GM18508 (cell line): Measurements from ENCODE around the gene PHF2.
A peak's percentile ranks its signal among the peaks of the same experiment; 100 is the strongest.

Experiments
- ATAC-seq: cut with Tn5 transposase; IDR thresholded peaks from one replicate; pipeline ENCODE4 v1.9.1; 2021; ENCODE audit warnings: moderate number of reproducible peaks; ENCODE audit not compliant: insufficient read depth, unreplicated experiment

The PHF2 gene

DNA sequence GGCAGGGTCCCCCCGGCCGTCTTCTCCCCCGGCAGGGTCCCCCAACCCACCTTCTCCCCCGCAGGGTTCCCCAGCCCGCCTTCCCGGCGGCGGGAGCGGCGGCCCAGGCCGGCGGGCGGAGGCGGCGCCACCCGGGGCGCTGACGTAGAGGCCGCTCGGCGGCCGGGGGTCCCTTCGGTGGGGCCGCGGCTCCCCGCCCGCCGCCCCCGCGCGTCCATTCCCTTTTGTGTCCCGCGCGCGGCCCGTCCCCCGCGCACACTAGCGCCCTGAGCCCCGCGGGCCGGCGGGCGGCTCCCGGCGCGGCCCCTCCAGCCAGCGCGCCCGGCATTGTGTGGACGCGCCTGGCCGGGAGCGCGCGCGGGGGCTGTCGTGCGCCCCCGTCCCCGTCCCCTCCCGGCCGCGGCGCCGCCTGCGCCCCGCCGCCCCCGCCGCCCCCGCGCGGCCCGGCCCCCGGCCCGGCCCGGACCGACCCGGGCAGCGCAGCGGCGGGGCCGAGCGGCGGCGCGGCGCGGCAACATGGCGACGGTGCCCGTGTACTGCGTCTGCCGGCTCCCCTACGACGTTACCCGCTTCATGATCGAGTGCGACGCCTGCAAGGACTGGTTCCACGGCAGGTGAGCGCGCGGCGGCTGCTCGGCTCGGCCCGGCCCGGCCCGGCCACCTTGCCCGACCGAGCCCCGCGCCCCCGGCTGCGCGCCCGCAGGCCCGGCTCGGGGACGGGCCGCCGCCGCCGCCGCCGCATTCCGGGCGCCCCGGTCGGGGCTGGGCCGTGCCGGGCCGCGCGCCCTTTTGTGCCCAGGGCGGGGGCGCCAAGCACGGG, at the start of gene PHF2:
Gene PHF2, plus strand, starts transcription at position 327 of the 820 bp plus-strand sequence. Its CDS starts 190 bp downstream, at position 517.
- ATAC-seq = no peak

DNA sequence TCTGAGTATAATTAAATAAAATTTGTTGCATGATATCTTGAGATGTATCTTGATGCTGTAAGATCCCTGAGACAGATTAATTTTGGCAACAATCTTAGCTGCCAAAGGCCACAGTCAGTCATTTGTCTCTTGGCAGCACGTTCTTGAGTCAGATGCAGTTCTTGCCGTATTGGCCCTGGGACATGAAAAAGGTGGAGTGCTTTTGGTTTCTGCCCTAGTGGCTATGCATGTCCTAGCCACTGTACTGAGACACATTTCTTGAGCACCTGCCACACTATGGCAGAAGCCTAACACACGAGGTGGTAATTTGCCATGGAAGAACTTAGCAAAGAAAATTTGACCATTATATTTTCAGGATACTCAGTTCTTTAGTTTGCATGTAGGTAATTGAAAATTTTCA, 45.0 kb upstream of the PHF2 start:
- ATAC-seq = no peak

DNA sequence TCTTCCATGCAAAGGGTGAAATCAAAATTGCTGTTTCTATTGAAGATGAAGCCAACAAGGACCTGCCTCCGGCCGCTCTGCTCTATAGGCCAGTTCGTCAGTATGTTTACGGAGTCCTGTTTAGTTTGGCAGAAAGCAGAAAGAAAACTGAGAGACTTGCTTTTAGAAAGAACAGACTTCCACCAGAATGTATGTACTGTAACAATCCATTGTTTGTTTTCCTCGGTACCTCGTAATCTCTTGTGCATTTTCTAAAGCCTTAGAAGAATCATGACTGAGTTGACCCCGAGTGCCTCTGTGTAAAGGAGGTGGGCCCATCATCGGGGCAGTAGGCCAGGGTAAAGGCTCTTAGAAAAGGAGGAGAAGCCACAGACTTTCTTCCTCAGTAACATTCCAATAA, 44.2 kb upstream of the PHF2 start:
- ATAC-seq = no peak

- no peak for ATAC-seq
Observed at GRCh38 chr9:93533863-93534262, 42.5 kb upstream of the PHF2 start.

DNA sequence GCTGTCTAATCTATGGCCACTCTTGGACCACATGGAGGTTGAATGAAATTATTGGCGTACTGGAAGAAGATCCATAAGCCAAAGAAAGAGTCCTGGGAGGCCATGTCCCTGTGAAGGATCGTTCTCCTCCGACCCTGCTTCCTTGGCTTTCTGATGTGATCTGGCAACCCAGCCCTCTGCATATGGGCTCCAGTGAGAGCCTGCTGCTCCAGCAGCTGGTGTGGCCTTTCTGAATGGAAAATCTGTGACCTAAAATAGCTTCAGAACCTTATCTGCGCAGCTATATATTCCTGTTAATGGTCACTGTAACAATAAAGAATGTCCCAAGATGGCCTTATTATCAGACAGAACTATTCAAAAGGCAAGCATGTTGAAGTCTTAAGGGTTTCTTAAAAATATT, 40.2 kb upstream of the PHF2 start:
- ATAC-seq = no peak

DNA sequence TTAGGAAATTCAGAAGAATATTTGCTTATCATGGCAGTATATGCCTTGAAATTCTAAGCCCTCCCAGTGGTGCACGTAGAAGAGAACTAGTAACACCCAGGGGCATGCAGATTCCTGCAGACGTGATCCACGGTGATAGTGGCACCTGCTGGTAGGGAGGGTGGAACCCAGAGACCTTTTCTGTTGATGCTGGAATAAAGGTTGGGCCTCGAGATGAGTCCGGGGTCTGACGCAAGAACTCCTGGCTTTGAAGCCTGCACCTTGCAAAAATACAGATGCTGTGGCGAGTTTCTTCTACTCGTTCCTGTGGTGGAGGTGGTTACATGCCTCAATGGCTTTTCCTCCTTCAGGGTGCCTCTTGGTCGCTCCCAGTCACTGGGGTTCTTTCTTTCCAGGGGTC, 39.5 kb upstream of the PHF2 start:
- ATAC-seq = no peak

GRCh38 chr9:93540305-93540704, 36.1 kb upstream of the PHF2 start:
- no peak for ATAC-seq

DNA sequence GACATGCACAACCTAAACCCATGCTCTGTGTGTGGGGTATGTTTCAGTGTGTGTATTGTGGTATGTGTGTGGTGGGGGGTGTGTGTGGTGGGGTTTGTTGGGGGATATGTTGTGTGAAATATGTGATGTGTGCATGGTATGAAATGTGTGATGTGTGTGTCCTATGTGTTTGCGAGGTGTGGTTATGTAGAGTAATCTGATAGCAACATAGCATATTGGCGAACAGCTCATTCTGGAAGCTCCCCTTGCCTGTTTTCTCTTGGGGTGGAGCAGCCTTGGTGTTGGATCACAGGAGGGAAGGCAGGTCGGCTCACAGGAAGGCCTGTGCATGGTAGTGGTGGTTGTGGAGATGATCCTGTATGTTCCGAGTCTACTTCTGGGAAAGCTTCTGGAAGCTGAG, 35.4 kb upstream of the PHF2 start:
- ATAC-seq = no peak

DNA sequence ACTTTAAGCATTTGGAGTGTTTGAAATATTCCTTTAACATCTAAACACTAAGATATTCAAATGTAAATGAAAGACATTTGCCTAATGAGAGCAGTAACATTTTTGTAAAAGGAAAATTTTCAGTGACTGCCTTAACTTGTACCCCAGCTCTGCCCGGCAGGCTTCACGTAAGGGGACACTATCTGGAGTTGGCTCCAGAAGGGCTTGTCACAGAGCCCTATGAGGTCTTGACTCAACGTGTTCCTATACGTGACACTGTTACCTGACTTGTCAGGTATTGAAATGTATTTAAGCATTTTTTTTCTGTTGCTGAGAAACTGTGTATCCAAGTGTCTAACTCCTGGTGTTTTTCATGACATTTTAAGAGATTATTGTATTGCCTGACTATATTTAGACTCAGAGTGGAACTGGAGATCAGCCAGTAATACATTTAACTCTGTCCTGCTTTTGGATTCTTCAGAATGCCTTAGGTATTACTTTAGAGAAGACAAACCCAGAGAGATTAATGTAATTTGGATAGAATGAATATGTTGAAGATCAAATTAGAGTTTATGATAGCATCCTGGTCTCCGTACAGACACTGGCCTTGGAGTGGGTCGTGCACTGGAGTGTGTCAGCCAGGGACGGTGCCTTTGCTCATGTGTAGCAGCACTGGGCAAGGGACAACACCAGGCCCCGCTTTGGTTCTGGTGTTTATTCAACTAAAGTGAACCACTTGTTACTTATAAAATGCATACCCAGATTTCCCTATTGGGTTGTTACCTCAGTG, 34.6 kb upstream of the PHF2 start:
- no peak for ATAC-seq

DNA sequence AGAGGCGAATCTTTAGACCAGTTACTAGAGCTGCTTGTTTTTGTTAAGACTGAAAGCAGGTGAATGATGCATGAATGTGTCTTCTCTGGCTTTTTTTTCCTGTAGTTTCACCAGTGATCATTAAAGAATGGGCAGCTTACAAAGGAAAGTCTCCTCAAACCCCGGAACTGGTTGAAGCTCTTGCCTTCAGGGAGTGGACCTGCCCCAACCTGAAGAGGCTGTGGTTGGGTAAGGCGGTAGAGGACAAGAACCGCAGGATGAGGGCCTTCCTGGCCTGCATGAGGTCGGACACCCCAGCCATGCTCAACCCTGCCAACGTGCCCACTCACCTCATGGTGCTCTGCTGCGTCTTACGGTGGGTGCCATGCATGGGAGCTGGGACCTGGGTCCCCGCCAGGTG, 33.3 kb upstream of the PHF2 start:
- ATAC-seq = no peak

DNA sequence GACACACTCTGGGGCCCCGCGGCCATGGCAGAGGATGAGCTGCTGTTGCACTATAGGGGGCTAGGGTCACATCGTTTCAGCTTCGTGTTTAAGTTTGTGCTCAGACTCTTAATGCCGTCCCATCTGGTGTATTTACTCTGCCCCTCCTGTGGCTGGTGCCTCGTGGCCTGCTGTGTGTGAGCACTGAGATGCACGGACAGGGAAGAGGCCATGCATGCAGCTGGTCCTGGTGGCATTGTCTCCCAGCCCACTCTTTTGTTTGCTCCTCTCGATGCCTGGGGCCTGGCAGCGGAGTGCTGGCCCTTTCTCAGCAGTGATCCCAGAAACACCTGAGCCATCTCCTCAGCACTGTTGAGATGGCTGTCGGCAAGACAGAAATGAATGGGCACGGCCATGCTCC, 30.0 kb upstream of the PHF2 start:
- ATAC-seq = no peak

DNA sequence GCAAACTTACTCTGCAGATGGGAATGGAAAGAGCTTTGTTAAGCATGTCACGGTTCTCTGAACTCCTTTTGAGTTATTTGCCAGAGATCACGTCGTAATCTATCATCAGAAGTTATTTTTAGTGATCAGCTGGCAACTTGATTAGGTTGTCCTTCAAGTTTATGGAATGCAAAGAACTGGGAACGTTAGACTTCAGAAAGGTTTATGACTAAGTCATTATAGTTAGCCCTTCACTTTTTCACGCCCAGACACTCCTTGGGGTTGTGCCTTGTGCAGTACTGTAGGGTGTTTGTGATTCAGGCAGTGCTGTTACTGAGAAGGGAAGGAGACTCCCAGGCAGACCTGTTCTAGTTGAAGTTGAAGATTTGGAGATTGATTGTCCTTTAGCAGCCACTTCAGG, 26.8 kb upstream of the PHF2 start:
- ATAC-seq = no peak

DNA sequence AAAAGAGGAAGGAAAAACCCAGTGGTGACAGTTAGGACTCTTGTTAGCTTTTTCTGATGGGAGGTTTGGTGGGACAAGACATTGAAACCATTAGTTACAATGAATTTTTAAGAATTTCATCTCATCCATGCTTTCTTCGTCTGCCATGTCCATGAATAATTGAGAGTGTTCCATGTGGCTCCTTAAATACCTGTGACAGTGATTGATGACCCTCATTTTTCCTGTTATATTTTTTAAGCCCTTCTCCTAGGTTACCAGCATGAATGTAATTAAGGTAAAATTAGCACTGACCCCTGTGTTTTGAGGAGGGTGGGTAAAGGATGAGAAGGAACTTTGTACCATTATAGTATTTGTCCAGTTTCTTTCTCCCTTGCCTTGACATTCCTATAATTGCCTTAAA, 23.5 kb upstream of the PHF2 start:
- no peak for ATAC-seq

GRCh38 chr9:93555370-93555769, 21.0 kb upstream of the PHF2 start:
- ATAC-seq = no peak

GRCh38 chr9:93557366-93558137, 18.8 kb upstream of the PHF2 start:
- no peak for ATAC-seq

DNA sequence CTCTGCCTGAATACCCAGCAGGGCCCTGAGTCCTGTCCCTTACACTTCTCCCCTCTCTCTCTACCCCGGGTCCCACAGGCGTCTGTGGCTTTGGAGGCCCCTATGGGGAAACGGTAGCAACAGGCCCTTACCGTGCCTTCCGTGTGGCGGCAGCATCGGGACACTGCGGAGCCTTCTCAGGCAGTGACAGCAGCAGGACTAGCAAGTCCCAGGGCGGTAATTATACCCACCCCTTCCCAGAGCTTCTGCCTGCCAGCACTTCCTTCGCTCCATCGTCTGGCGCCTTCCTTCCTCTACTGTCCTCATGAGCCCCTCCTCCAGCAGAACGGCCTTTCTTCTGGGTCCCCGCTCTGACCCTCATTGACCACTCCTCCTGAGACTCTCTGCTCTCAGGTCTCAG, 17.9 kb upstream of the PHF2 start:
- no peak for ATAC-seq

DNA sequence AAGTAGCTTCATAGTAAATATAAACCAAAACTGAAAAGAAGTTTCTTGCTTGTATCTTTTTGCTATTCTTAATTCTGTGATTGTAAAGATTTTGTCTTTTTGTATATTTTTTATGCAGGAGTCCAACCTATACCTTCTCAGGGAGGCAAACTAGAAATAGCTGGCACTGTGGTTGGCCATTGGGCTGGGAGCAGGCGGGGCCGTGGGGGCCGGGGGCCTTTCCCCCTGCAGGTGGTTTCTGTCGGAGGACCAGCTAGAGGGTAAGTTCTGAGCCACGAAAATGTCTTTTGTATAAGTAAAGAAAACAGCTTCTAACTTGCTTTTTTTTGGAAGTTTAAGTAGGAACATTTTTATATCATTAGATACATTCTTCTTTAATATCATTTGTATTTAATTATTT, 15.4 kb upstream of the PHF2 start:
- no peak for ATAC-seq

GRCh38 chr9:93562157-93562556, 14.2 kb upstream of the PHF2 start:
- no peak for ATAC-seq

- ATAC-seq = no peak
Observed at GRCh38 chr9:93565089-93565488, 11.3 kb upstream of the PHF2 start.

- peak; percentile 50 for ATAC-seq
Observed at GRCh38 chr9:93566408-93567270, 9.7 kb upstream of the PHF2 start.
